ENCODE data around the gene LGR4.

DNA sequence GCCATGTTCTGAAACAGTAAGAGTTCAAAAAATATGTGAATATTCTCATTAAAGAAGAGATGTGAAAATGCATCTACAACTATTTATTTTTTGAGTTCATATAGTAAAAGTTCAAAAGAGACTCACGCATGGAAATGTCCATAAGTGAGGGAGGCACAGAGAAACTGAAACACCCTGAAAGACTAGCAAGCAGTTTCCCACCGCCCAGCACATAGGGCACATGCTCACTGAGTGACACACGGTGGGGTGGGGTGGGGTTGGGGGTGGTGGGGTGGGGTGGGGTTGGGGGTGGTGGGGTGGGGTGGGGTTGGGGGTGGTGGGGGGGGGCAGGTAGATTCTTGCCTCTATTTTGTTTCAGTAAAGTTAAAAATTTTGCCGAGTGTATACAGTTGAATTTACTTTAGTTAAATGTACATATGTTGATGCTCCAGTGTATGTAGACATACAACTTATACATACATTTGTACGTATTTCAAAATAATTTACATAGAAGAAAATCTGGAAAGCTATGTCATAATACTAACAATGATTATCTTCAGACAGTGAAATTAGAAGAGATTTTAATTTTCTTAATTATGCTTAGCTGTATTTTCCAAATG, 115.9 kb downstream of the LGR4 start:
- TF ChIP-seq, protein P1, sequence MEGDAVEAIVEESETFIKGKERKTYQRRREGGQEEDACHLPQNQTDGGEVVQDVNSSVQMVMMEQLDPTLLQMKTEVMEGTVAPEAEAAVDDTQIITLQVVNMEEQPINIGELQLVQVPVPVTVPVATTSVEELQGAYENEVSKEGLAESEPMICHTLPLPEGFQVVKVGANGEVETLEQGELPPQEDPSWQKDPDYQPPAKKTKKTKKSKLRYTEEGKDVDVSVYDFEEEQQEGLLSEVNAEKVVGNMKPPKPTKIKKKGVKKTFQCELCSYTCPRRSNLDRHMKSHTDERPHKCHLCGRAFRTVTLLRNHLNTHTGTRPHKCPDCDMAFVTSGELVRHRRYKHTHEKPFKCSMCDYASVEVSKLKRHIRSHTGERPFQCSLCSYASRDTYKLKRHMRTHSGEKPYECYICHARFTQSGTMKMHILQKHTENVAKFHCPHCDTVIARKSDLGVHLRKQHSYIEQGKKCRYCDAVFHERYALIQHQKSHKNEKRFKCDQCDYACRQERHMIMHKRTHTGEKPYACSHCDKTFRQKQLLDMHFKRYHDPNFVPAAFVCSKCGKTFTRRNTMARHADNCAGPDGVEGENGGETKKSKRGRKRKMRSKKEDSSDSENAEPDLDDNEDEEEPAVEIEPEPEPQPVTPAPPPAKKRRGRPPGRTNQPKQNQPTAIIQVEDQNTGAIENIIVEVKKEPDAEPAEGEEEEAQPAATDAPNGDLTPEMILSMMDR (IDR thresholded peaks at IDR 0.05) = no peak
- no peak for TF ChIP-seq POLR2A (IDR thresholded peaks at IDR 0.05)

Data from Peyer's patch (tissue), 4 donors.